GM12878 (cell line): ENCODE data around the gene MAP3K7CL. TPM values are rescaled to one million over a fixed set of nuclear protein-coding genes. Genes with fewer than 3 reads are reported as not detected.

ENCODE experiments used
- ATAC-seq: fragments of 200-7000 bp; cut with Tn5 transposase; 3 replicates; pipeline ENCODE4 v1.9.1; 2020; ENCODE audit warnings: mild to moderate bottlenecking, moderate library complexity
- BruUV-seq: library from RNA; stranded (reverse); fragments of 400-500 nt; replicated peaks from 2 replicates; lab custom pipeline; 2021; lab: Mats Ljungman, UMichigan
- CTCF ChIA-PET: fragments of 300-600 bp; sonication (Branson Sonifier 250); formaldehyde crosslinking; extraction: SDS; loops from one replicate; lab custom pipeline; 2021; ENCODE audit warnings: inconsistent platforms; lab: Yijun Ruan, JAX
- POLR2A ChIA-PET: fragments of 350-600 bp; formaldehyde crosslinking; extraction: SDS; loops from one replicate; lab custom pipeline; 2021; ENCODE audit warnings: inconsistent platforms; lab: Charles Lee
- RAD21 ChIA-PET: fragments of 300-600 bp; sonication (Branson Sonifier 250); formaldehyde crosslinking; loops from one replicate; lab custom pipeline; 2023; ENCODE audit warnings: antibody characterized with exemption; ENCODE audit not compliant: unreplicated experiment; lab: Charles Lee
- SMC1A ChIA-PET: fragments of 300-600 bp; sonication (Branson Sonifier 250); formaldehyde crosslinking; loops from one replicate; lab custom pipeline; 2023; ENCODE audit not compliant: unreplicated experiment, uncharacterized antibody; lab: Charles Lee
- DNase-seq: peaks from one replicate; pipeline ENCODE4 v3.0.0-alpha.2; 2011; ENCODE audit warnings: low read depth, low spot score
- FAIRE-seq: peaks from 3 replicates; lab custom pipeline; 2011; peaks lifted over from hg19 to GRCh38; lab: Jason Lieb, UNC
- H2AFZ ChIP-seq: 2 replicates; pipeline ENCODE4 v1.6.0; 2011; ENCODE audit warnings: low read depth, low read length, control low read depth; ENCODE audit not compliant: control insufficient read depth
- H3K27ac ChIP-seq: 2 replicates; pipeline ENCODE4 v1.5.1; 2011; ENCODE audit warnings: control low read depth; ENCODE audit not compliant: control insufficient read depth, insufficient read depth
- H3K27me3 ChIP-seq, 2 experiments: replicated peaks in 1 of 2; 2 replicates each; pipeline versions ENCODE4 v1.6.0 to v1.6.1; 2011; ENCODE audit warnings: low read length in 1 of 2; ENCODE audit not compliant: control insufficient read depth in 2 of 2, insufficient read depth in 2 of 2
- H3K36me3 ChIP-seq, 2 experiments: 2 replicates each; pipeline ENCODE4 v1.5.1; 2011; ENCODE audit warnings: low read length in 1 of 2; ENCODE audit not compliant: control insufficient read depth in 2 of 2, insufficient read depth in 2 of 2
- H3K4me1 ChIP-seq: 2 replicates; pipeline ENCODE4 v1.6.1; 2011; ENCODE audit warnings: mild to moderate bottlenecking, low read length, moderate library complexity, mixed read lengths; ENCODE audit not compliant: control insufficient read depth, insufficient read depth
- H3K4me2 ChIP-seq: 2 replicates; pipeline ENCODE4 v1.6.0; 2011; ENCODE audit warnings: control low read depth; ENCODE audit not compliant: control insufficient read depth, insufficient read depth
- H3K4me3 ChIP-seq: fragments of 200-600 bp; sonication (generic); 2 replicates; pipeline ENCODE4 v1.5.1; 2016
- H3K79me2 ChIP-seq: 2 replicates; pipeline ENCODE4 v1.6.0; 2011; ENCODE audit warnings: low read length; ENCODE audit not compliant: control insufficient read depth, insufficient read depth
- H3K9ac ChIP-seq: 2 replicates; pipeline ENCODE4 v1.8.0; 2011; ENCODE audit warnings: low read length, control low read depth, mixed read lengths; ENCODE audit not compliant: control insufficient read depth, insufficient read depth
- H3K9me3 ChIP-seq: replicated peaks from 3 replicates; pipeline ENCODE4 v1.5.1; 2011; ENCODE audit warnings: mild to moderate bottlenecking, low read length; ENCODE audit not compliant: control insufficient read depth, insufficient read depth
- H4K20me1 ChIP-seq: 2 replicates; pipeline ENCODE4 v1.6.0; 2011; ENCODE audit not compliant: control insufficient read depth, insufficient read depth
- ATF7 ChIP-seq: fragments of 450-650 bp; IDR thresholded peaks from 2 replicates; pipeline ENCODE4 v1.6.1; 2016; ENCODE audit warnings: low read depth, mild to moderate bottlenecking
- CHD1 ChIP-seq: IDR thresholded peaks from 2 replicates; pipeline ENCODE4 v1.6.1; 2012; ENCODE audit warnings: low read depth, low read length, improper control_type of control experiment
- CHD4 ChIP-seq: fragments of 200-600 bp; sonication (generic); IDR thresholded peaks from 2 replicates; pipeline ENCODE4 v1.6.1; 2016; ENCODE audit warnings: mild to moderate bottlenecking
- DPF2 ChIP-seq: fragments of 450-650 bp; IDR thresholded peaks from 2 replicates; pipeline ENCODE4 v1.6.1; 2017; ENCODE audit warnings: mild to moderate bottlenecking
- EGR1 ChIP-seq, 2 experiments: IDR thresholded peaks; 1 replicate in 1 of 2; 2 replicates in 1 of 2; pipeline ENCODE4 v1.6.1; 2011 to 2012; ENCODE audit warnings: low read depth in 2 of 2, low read length in 2 of 2, borderline replicate concordance in 1 of 2, mild to moderate bottlenecking in 1 of 2, moderate library complexity in 1 of 2
- ETV6 ChIP-seq, 2 experiments: fragments of 450-650 bp in 1 of 2; IDR thresholded peaks in 1 of 2; conservative IDR thresholded peaks in 1 of 2; 2 replicates each; pipeline ENCODE4 v1.6.1; 2014; ENCODE audit warnings: antibody characterized with exemption in 1 of 2, borderline replicate concordance in 1 of 2, low read depth in 1 of 2, mild to moderate bottlenecking in 1 of 2, moderate library complexity in 1 of 2
- JUNB ChIP-seq: IDR thresholded peaks from 2 replicates; pipeline ENCODE4 v1.6.1; 2016; ENCODE audit warnings: antibody characterized with exemption, mild to moderate bottlenecking
- JUND ChIP-seq: IDR thresholded peaks from 2 replicates; pipeline ENCODE4 v1.6.1; 2012; ENCODE audit warnings: low read depth, mild to moderate bottlenecking, low read length, improper control_type of control experiment, moderate library complexity
- NR2C2 ChIP-seq: IDR thresholded peaks from 2 replicates; pipeline ENCODE4 v1.6.1; 2011; ENCODE audit warnings: borderline replicate concordance, low read depth; ENCODE audit not compliant: control insufficient read depth, insufficient read length
- PAX5 ChIP-seq: IDR thresholded peaks from 2 replicates; pipeline ENCODE4 v1.6.1; 2011; ENCODE audit warnings: low read depth, low read length, borderline replicate concordance
- SP1 ChIP-seq: IDR thresholded peaks from one replicate; pipeline ENCODE4 v1.6.1; 2011; ENCODE audit warnings: low read depth, low read length
- SREBF2 ChIP-seq: IDR thresholded peaks from 2 replicates; pipeline ENCODE4 v1.6.1; 2012; ENCODE audit warnings: mild to moderate bottlenecking, low read length
- SRF ChIP-seq, 2 experiments: IDR thresholded peaks; 2 replicates each; pipeline ENCODE4 v1.6.1; 2011; ENCODE audit warnings: low read depth in 2 of 2, low read length in 2 of 2, mild to moderate bottlenecking in 1 of 2, moderate library complexity in 1 of 2
- ZNF217 ChIP-seq: fragments of 450-650 bp; IDR thresholded peaks from 2 replicates; pipeline ENCODE4 v1.6.1; 2017; ENCODE audit warnings: antibody characterized with exemption, mild to moderate bottlenecking
- ZZZ3 ChIP-seq: IDR thresholded peaks from 2 replicates; pipeline ENCODE4 v1.6.1; 2011; ENCODE audit warnings: low read depth; ENCODE audit not compliant: control insufficient read depth, insufficient read length
- WGBS: methylation state at CpG from one replicate; pipeline ENCODE4 v1.1.6; 2016; ENCODE audit warnings: low lambda C conversion rate; ENCODE audit not compliant: insufficient replicate concordance, insufficient coverage; ENCODE audit errors: missing lambda C conversion rate; 5-methylcytosine and 5-hydroxymethylcytosine counted together
- in situ Hi-C: fragments of 300-500 bp; cut with MboI; formaldehyde crosslinking; loops from 9 replicates; pipeline ENCODE4 v1.14.3; 2018; ENCODE audit warnings: mixed read lengths
- intact Hi-C: fragments of 100-400 bp; cut with micrococcal nuclease; formaldehyde crosslinking; loops from one replicate; pipeline ENCODE4 v1.14.2; 2022; ENCODE audit not compliant: unreplicated experiment
- polyA plus RNA-seq, 11 experiments: library from polyadenylated mRNA; depleted of rRNA in 4 of 11; unstranded in 6 of 11; stranded (reverse) in 5 of 11; fragments of >200 nt; fragmentation: Nextera tagmentation in 4 of 11; fragmentation: Illumina TruSeq in 1 of 11; extraction: Ambion mirVana in 4 of 11; extraction: Trizol in 1 of 11; gene quantifications; 1 replicate in 1 of 11; 2 replicates in 10 of 11; pipeline versions ENCODE4 v1.2.1 to v1.2.3, GENCODE V29; 2011 to 2016; ENCODE audit warnings: inconsistent platforms in 2 of 11, missing spikeins in 2 of 11, low read depth in 1 of 11
- total RNA-seq, 4 experiments: library from RNA; depleted of rRNA in 3 of 4; stranded (reverse); fragments of >200 nt in 3 of 4; fragmentation: Illumina TruSeq in 1 of 4; extraction: Trizol in 1 of 4; gene quantifications; 2 replicates each; pipeline versions ENCODE4 v1.2.1 to v1.2.3, GENCODE V29; 2013 to 2021
- TF ChIP-seq, protein P1 (sequence below): fragments of 450-650 bp; formaldehyde crosslinking; IDR thresholded peaks from 2 replicates; pipeline ENCODE4 v1.4.0; 2022; ENCODE audit warnings: mild to moderate bottlenecking, moderate library complexity
- TF ChIP-seq, protein P2 (sequence below): IDR thresholded peaks from 2 replicates; pipeline ENCODE4 v1.6.1; 2011; ENCODE audit warnings: low read depth, low read length, improper control_type of control experiment, borderline replicate concordance
- TF ChIP-seq, protein P3 (sequence below): IDR thresholded peaks from 2 replicates; pipeline ENCODE4 v1.6.1; 2012; ENCODE audit warnings: low read length, inconsistent platforms

MAP3K7CL gene
- total and polyA plus RNA-seq, 10 of the 15 experiments (the other 5 are each of a cell fraction or from before 2014, with no cell fraction given): 3.2 to 19.7 (median 6.6) TPM

DNA sequence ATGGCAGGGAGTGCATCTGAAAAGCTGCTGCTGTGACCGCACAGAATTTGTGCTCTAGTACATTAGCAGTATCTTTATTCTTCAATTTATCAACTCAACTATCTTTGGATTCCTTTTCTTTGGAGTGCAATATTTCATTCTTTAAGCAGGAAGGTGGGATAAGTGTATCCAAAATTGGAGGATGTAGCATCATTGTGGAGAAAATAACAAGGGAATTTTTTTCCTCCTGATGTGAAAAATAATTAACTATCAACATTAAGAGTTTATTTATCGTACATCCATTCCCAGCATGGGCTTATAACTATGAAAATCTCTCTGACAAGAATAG lies 25.5 kb downstream of the MAP3K7CL start (continued):
- TF ChIP-seq SP1 (no peak), ATF7 (no peak), JUNB (no peak), CHD1 (no peak), ZZZ3 (no peak), PAX5 (no peak)
- TF ChIP-seq, all 136 proteins: peak for 0

DNA sequence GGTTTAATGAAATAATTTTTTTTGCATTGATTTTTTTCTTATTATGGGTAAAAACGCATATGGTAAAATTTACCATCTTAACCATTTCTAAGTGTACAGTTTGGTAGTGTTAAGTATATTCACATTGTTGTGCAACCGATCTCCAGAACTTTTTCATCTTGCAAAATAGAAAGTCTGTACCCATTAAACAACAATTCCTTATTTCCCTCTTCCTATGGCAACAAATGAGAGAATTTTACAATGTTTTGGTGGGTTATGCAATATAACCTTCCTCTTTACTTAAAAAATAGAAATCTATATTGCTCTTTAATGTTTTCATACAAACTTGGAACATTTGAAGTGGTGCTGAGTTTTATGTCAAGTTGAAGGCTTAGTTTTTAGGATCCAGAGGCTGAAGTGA lies 26.6 kb downstream of the MAP3K7CL start:
- no peaks in the 10 kb centered on the region for H3K27me3 ChIP-seq
- DNase-seq (no peak), ATAC-seq (no peak), FAIRE-seq (no peak)
- intact Hi-C loops: no loop called here
- no peaks in the 10 kb centered on the region for H4K20me1 ChIP-seq
- ChIA-PET POLR2A (no interaction called here), RAD21 (no interaction called here), SMC1A (no interaction called here), CTCF (no interaction called here)
- 97% methylated on average over 2 of the region's 2 CpGs for WGBS
- H3K9ac ChIP-seq: no peak overlapping the region
- in situ Hi-C loops: no loop called here
- H3K4me2 ChIP-seq: no peak overlapping the region
- H3K4me3 ChIP-seq: no peak overlapping the region
- no peaks in the 10 kb centered on the region for H3K36me3 ChIP-seq
- BruUV-seq: no TSS peak
- H3K27ac ChIP-seq: no peak overlapping the region
- no peak overlapping the region for H2AFZ ChIP-seq
- no peaks in the 10 kb centered on the region for H3K79me2 ChIP-seq
- H3K4me1 ChIP-seq: no peaks in the 10 kb centered on the region
- no peaks in the 10 kb centered on the region for H3K9me3 ChIP-seq
- TF ChIP-seq DPF2 (no peak), JUND (no peak), SREBF2 (no peak), NR2C2 (no peak), SRF (IDR thresholded peaks at IDR 0.05; ENCODE audit: low read depth in 2 of 2, low read length in 2 of 2) (no peak), ZNF217 (no peak), CHD4 (no peak), ETV6 (conservative IDR thresholded peaks at IDR 0.05 in 1 of 2, IDR thresholded peaks at IDR 0.05 in 1 of 2; ENCODE audit: borderline replicate concordance in 1 of 2, low read depth in 1 of 2) (no peak), EGR1 (IDR thresholded peaks at IDR 0.05; ENCODE audit: borderline replicate concordance in 1 of 2, low read depth in 2 of 2, low read length in 2 of 2) (no peak)
- TF ChIP-seq, protein P1, sequence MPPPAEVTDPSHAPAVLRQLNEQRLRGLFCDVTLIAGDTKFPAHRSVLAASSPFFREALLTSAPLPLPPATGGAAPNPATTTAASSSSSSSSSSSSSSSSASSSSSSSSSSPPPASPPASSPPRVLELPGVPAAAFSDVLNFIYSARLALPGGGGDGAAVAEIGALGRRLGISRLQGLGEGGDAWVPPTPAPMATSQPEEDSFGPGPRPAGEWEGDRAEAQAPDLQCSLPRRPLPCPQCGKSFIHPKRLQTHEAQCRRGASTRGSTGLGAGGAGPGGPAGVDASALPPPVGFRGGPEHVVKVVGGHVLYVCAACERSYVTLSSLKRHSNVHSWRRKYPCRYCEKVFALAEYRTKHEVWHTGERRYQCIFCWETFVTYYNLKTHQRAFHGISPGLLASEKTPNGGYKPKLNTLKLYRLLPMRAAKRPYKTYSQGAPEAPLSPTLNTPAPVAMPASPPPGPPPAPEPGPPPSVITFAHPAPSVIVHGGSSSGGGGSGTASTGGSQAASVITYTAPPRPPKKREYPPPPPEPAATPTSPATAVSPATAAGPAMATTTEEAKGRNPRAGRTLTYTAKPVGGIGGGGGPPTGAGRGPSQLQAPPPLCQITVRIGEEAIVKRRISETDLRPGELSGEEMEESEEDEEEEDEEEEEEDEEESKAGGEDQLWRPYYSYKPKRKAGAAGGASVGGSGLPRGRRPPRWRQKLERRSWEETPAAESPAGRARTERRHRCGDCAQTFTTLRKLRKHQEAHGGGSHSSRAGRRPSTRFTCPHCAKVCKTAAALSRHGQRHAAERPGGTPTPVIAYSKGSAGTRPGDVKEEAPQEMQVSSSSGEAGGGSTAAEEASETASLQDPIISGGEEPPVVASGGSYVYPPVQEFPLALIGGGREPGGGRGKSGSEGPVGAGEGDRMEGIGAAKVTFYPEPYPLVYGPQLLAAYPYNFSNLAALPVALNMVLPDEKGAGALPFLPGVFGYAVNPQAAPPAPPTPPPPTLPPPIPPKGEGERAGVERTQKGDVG: no peak
- TF ChIP-seq, protein P2, sequence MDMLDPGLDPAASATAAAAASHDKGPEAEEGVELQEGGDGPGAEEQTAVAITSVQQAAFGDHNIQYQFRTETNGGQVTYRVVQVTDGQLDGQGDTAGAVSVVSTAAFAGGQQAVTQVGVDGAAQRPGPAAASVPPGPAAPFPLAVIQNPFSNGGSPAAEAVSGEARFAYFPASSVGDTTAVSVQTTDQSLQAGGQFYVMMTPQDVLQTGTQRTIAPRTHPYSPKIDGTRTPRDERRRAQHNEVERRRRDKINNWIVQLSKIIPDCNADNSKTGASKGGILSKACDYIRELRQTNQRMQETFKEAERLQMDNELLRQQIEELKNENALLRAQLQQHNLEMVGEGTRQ: no peak
- TF ChIP-seq, protein P3, sequence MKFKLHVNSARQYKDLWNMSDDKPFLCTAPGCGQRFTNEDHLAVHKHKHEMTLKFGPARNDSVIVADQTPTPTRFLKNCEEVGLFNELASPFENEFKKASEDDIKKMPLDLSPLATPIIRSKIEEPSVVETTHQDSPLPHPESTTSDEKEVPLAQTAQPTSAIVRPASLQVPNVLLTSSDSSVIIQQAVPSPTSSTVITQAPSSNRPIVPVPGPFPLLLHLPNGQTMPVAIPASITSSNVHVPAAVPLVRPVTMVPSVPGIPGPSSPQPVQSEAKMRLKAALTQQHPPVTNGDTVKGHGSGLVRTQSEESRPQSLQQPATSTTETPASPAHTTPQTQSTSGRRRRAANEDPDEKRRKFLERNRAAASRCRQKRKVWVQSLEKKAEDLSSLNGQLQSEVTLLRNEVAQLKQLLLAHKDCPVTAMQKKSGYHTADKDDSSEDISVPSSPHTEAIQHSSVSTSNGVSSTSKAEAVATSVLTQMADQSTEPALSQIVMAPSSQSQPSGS: no peak
